Head of caudate nucleus (tissue), 42 donors: ENCODE data around the gene PITX3.

ENCODE experiments used
- DNase-seq, 42 donors: peaks; one replicate each; pipeline versions ENCODE4 v3.0.0 to v3.0.0-alpha.2; 2020 to 2021; ENCODE audit warnings: mixed read lengths in 7 of 42
- intact Hi-C: fragments of 100-400 bp; cut with DNase I; formaldehyde crosslinking; loops from one replicate; pipeline ENCODE4 v1.15.0; 2022

The PITX3 gene

DNA sequence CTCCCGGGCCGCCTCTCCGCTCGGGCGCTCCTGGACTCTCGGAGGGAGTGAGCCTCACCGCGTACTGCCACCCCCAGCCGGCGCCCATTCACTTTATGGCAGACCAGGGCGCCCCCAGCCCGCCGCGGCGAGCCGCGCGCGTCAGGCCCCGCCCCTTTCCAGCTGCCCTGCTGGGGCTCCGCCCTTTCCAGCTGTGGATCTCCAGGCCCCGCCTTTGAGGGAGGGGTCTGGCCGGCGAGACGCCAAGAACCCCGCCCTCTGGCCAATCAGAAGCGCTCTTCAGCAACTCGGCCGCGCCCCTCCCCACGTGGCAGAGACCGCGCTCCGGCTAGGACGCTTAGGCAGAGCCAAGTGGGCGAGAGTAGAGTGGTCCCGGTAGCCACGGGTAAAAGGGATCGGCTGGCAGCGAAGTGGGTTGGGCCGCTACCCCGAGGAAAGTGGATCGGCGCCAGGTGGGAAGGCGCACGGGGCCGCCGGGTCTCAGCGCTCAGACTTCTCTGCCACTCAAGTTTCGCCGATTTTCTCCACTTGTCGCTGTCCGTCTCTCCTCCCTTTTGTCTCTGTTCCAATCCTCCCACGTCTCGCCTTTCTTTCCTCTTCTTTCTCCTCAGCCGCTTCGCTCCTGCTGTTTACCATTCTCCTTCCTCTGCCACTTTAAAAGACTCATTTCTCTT is at the start of gene PITX3:
PITX3 (minus strand) TSS at position 69 of the 674 bp plus-strand sequence. CDS start 9,432 bp downstream, outside the sequence.
- intact Hi-C loops, result no loop called here
- DNase-seq, result peak; percentile 35 to 84 (median 71)

DNA sequence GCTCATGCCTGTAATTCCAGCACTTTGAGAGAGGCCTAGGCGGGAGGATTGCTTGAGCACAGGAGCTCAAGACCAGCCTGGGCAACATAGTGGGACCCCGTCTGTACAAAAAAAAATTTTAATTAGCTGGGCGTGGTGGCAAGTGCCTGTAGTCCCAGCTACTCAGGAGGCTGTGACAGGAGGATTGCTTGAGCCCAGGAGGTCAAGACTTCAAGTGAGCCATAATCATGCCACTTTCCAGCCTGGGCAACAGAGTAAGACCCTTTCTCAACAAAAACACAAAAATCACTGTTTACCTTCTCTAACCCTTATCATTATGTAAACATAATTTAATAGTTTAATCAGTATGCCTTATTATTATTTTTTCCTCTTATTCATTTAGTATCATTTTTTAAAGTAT is 48.5 kb upstream of the PITX3 start:
- no peak for DNase-seq
- intact Hi-C loops, result no loop called here

GRCh38 chr10:102289356-102289755 is 48.0 kb upstream of the PITX3 start:
- DNase-seq, result peak in 7 of 42 donors; percentile 2 to 43 (median 19)

GRCh38 chr10:102287991-102288390 is 46.7 kb upstream of the PITX3 start:
- DNase-seq, result no peak
- intact Hi-C loops, result no loop called here

More at GRCh38 chr10:102289356-102289755, 48.0 kb upstream of the PITX3 start:
- intact Hi-C loops, result no loop called here

- intact Hi-C loops, result no loop called here
- DNase-seq, result no peak
These were observed 46.2 kb upstream of the PITX3 start for GRCh38 chr10:102287538-102287937.

- intact Hi-C loops, result no loop called here
- DNase-seq, result no peak
These were observed 44.9 kb upstream of the PITX3 start for GRCh38 chr10:102286216-102286615.

DNA sequence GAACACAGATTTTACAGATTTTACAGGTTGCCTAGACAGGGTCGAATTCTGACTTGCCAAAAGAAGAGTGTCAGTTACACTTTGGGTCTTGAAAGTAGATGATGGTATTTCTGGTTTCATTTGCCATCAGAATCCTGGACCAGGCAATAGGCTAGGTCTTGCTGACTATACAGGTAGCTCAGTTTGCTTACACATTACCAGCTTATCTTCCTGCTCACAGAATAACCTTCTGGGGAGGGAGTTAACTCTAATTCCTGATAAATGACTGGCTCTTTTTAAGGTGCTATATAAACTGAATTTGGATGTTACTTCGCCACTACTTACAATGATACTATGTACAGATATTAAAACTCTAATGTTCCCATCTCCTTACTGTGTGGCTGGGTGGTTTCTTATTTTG is 43.8 kb upstream of the PITX3 start:
- no peak for DNase-seq
- intact Hi-C loops, result no loop called here

- no peak for DNase-seq
- intact Hi-C loops, result no loop called here
These were observed 43.2 kb upstream of the PITX3 start for GRCh38 chr10:102284531-102284930.

DNA sequence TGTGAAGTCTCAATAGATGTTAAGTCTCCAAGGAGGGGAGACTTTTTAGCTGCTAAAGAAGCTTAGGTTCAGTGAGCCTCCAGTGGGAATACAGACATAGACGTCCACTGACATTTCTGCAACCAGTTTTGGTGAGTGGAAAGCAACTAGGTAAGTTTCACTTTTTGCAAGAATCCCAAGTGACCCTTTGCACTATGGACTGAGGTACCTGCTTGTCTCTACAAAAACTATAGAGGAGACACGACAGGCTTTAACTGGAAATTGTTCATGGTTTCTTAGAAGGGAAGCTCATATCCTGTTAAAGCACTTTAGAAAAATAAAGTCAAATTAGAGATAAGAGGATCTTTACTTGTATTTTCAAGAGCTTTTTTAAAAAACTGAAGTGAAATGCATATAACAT is 42.6 kb upstream of the PITX3 start:
- DNase-seq, result no peak
- intact Hi-C loops, result no loop called here

- DNase-seq, result peak in 4 of 42 donors; percentile 3 to 28 (median 20)
- intact Hi-C loops, result no loop called here
These were observed 42.2 kb upstream of the PITX3 start for GRCh38 chr10:102283488-102283887.

- intact Hi-C loops, result no loop called here
- no peak for DNase-seq
These were observed 39.8 kb upstream of the PITX3 start for GRCh38 chr10:102281102-102281487.

GRCh38 chr10:102280397-102281101 is 39.2 kb upstream of the PITX3 start:
- DNase-seq, result peak in 25 of 42 donors; percentile 6 to 54 (median 20)
- intact Hi-C loops, result no loop called here

DNA sequence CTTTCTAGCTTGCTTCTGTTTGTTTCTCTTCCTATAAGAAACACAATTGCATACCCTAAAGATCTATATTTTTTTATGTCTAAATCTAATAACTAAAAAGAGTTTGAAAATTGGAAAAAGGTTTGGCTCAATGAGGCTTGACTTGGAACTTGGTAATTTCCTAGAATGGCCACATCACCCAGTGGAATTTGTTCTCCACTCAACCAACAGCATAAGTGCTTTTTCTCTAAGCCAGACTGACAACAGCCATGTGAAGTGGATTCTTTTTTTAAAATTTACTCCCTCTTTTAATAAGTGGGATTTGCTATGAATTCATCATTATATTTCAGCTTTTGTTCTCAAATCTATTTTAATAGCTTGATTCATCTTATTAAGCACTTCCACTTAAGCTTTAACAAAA is 37.8 kb upstream of the PITX3 start:
- intact Hi-C loops, result no loop called here
- DNase-seq, result no peak

- DNase-seq, result no peak
- intact Hi-C loops, result no loop called here
These were observed 34.0 kb upstream of the PITX3 start for GRCh38 chr10:102275343-102275742.

GRCh38 chr10:102274062-102274461 is 32.8 kb upstream of the PITX3 start:
- no peak for DNase-seq
- intact Hi-C loops, result no loop called here

DNA sequence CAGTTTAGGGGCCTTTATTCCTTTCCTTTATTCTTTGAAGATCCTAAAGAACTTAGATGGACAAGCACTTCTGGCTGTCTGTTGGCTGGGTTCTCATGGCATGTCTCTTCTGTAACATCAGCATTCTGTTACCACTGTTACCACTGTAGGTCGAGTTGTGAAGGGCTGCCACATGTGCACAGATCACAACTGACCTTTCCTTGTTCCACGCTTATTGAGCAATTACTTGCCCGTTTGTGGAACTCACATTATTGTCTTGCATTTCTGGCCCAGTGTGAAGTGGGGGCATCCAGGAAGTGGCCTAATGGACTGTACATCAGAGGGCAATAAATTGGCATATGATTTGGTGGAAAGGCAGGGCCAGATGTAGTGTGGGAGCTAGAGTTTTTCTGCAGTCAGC is 27.7 kb upstream of the PITX3 start:
- DNase-seq, result no peak
- intact Hi-C loops, result no loop called here

DNA sequence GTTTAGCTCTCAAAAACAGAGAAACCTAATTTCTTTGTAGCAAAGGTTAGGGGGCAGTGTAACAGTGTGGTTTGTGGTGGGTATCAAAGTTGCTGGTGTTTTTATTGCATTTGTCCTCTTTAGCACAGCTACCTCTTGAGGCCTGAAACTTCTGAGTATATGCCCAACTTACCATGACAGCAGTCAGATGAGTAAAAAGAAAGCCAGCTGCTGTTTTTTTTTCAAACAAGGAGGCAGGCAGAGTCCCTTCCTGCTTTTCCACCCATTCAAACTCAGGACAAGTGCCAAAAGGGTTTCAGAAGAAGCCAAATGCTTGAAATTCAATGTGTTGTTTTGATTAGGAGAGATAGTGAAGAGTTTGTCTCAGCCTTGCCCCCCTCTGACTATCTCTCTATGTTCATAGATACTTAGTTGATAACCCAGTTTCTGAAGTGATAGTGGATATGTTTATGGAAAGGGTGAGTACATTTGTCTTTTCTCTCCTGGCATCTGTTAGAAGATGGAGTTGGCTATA is 27.1 kb upstream of the PITX3 start:
- no peak for DNase-seq
- intact Hi-C loops, result no loop called here

DNA sequence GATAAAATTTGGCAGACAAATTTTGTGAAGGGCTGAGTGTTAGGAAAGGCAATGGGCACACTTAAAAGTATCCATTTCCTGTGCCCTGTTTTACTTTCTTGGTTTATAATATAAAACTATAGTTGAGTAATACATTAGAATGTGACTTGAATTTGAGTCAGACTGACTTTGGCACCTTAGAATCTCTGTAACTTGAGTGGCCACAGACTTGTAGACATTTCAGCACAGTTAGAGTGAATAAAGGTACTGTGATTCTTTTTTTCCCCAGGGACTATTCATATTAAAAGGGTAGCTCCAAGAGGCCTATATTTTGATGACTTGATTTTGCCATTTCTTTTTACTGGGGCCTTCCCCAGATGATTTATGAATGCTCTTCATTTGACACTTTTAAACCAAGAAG is 26.4 kb upstream of the PITX3 start:
- no peak for DNase-seq
- intact Hi-C loops, result no loop called here

GRCh38 chr10:102266670-102267069 is 25.4 kb upstream of the PITX3 start:
- intact Hi-C loops, result no loop called here
- no peak for DNase-seq

DNA sequence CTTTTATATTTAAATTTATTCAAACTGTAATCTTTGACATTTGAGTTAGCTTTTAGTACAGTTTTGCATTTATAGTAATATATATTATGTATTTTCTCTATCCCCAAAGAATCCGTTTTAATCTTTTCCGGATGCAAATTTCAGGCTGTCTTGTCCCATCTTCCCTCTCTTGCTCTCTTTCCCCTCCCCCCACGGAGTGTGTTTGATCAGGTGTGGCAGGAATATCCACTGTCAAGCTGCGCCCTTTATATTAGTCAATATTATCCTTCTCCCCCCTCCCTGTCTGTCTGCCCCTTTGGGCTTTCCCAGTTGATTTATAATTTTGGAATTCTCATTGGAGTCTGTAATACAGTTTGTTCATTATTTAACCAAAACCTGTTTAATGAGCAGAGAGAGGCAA is 23.1 kb upstream of the PITX3 start:
- intact Hi-C loops, result no loop called here
- no peak for DNase-seq
